GM18507 (cell line): ENCODE results near the gene PKM.

Experiments used
- DNase-seq: peaks from one replicate; pipeline ENCODE4 v3.0.0; 2011; ENCODE audit warnings: low read depth; ENCODE audit not compliant: insufficient read length; ENCODE audit errors: extremely low spot score
- FAIRE-seq: peaks from 2 replicates; lab custom pipeline; 2011; peaks lifted over from hg19 to GRCh38; lab: Jason Lieb, UNC

Gene PKM

DNA sequence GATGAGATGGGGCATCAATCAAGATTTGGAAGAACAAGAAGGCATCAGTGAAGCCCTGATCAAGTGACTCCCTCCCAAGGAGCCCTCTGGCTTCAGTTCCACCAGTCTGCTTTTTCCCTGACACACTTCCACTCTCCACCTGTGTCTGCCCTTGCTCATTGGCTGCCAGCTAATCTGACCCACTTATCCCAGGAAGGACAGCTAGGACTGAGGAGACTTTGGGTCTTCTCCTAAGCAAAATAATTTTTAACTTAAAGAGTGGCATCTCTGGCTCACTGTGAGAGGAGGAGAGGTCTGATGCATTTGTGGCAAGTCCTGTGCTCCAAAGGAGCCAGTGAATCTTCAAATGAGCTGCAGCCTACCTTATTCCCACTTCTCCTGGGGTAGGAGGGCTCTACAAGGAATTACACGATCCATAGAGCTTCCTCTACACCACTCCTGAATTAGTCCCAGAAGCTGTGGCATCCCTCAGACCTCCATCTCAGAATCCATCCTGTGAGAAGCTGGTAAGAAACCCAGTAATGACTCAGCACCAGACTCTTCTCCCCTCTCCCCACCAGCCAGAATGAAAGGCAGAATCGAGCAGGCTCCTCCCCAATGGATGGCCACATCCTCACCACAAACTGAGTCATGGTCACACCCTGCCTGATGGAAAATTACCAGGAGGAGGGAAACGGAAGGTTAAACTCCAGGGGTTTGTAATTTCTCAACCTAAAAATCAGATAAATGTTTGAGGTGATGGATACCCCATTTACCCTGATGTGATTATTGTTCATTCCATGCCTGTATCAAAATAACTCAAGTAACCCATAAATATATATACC is 6.3 kb upstream of the PKM start:
- no peak for DNase-seq
- FAIRE-seq, result peak; percentile 80

DNA sequence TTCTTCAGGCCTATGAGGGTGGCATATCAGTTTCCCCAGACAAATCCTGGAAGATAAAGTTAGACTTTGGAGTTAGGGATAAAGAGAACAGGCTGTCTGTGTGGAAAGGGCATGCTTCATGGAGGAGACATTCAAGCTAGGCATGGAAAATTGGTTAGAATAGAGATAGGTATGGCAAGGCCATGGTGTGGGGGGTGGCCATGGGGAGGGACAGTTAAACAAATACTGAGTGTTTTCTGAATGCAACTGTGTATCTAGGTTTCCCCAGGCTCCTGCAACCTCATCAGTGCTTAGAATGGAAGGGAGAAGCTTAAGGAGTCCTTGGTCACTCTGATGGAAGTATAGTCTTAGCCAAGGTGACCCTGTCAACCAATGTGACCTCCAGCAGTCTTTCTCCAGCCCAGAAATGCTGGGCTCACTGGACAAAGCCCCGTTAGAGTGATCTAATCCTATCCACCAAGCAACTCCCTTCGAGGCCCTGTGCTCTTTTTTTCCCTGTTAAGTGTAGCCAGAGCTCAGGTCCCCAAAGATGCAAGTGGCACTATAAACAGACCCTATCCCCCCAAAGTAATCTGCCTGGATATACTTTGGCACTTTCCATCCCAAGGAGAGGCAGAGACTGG is 5.5 kb upstream of the PKM start:
- FAIRE-seq (no peak), DNase-seq (no peak)

DNA sequence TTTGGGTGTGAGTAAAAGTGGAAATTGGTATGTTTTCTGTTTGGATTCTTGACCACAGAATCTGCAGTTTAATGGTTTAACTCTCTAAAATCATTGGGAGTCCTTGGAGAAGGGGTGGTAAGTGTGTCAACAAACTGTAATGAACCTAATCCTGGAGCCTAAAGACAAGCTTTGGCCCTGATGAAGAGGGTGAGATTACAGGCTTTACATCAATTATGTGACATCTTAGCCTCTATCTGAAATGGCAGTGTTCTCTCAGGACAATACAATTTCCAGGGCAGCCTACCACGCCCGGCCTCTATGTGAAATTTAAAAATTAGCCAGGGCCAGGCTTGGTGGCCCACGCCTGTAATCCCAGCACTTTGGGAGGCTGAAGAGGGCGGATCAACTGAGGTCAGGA is 4.3 kb upstream of the PKM start:
- FAIRE-seq, result no peak
- no peak for DNase-seq

DNA sequence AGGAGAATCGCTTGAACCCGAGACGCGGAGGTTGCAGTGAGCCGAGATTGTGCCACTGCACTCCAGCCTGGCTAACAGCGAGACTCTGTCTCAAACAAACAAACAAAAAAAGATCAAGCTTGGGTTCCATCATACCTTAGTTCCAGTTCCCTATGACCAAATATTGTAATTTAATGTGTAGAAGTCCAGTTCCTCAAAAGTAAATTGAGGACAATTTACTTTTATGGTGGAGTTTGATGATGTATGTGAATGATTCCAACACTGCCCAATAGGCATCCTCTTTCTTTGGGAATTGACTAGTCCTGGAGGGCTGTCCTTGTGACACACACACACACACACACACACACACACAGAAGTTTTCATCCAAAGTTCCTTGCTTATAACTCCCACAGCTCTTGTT is 2.8 kb upstream of the PKM start:
- no peak for FAIRE-seq
- no peak for DNase-seq

DNA sequence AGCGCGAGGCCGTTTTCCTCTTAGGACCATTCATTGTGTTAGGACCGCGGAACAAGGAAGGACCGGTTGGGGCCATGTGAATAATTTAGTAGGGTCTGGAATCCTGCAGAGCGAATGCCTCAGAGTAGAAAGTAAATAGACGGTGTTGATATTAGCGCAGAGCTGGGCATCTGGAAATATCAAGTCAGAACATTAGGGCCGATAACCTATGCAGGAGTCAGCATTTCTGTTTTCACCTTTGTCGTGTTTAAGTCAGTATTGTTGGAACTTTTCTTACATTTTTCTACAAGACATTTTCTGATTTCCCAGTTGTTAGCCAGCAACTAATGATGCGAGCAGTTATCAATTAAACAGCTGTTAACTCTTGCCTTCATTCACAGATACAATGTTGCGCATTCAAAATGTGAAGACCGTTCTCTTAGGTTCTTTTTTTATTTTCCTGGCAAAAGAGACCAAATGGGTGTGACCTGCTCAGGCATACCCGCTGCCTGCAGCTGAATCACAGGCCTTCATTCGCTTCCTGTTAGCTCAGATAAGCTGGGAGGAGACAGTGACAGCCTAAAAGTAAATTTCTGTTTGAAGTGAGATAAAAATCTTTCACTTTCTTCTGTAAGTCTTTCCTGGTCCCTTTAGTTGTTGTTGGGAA is 966 bp upstream of the PKM start:
- peak; percentile 59 for FAIRE-seq
- no peak for DNase-seq

DNA sequence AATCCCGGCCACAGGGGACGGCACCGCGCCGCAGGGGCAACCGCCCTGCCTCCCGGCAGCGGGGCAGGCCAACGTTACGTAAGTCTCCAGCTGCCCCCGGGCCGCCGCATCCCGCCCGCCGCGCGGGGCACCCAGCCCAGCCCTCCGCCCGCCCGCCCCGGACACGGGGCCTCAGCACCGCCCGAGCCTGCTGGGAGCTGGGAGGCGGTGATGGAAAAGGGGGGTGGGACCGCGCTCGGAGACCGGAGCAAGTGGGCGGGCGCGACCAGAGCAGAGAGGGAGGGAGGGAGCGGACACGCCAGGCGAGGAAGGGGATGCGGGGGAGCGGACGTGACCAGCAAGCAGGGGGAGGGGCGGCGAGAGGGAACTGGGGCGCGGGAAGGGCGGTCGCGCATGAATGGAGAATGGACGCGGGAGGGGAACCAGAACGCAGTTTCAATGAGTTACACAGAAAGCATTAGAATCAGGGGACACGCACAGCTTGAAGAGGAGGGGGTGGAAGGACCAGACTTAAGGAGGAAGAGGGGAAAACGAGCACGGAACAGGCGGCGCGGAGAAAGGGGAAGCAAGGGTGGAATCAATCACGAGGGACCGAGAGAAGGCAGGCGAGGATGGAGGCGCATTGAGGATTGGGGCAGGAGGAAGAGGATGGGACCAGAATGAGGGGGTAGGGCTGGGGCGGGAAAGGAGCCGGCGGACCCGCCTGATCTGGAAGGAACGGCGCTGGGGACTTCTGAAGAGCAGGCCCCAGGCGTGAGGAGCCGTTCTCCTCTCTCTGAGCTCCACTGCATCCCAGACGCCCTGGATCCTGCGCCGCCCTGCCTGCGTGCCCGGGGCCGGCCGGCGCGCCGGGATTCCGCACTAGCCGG is 559 bp downstream of the PKM start:
- FAIRE-seq, result peak; percentile 64
- no peak for DNase-seq

DNA sequence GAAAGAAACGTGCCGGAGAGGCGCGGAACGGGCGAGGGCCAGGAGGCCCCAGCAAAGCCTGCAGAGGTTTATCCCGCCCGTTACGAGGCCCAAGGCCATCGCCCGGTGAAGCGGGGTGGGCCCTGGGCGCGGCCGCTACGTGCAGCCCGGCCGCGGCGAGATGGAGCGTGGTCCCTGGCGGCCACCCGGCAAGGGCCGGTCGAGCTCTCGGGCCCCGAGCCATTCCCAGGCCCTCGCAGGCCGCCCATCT is 1.1 kb downstream of the PKM start:
- DNase-seq (no peak), FAIRE-seq (no peak)

DNA sequence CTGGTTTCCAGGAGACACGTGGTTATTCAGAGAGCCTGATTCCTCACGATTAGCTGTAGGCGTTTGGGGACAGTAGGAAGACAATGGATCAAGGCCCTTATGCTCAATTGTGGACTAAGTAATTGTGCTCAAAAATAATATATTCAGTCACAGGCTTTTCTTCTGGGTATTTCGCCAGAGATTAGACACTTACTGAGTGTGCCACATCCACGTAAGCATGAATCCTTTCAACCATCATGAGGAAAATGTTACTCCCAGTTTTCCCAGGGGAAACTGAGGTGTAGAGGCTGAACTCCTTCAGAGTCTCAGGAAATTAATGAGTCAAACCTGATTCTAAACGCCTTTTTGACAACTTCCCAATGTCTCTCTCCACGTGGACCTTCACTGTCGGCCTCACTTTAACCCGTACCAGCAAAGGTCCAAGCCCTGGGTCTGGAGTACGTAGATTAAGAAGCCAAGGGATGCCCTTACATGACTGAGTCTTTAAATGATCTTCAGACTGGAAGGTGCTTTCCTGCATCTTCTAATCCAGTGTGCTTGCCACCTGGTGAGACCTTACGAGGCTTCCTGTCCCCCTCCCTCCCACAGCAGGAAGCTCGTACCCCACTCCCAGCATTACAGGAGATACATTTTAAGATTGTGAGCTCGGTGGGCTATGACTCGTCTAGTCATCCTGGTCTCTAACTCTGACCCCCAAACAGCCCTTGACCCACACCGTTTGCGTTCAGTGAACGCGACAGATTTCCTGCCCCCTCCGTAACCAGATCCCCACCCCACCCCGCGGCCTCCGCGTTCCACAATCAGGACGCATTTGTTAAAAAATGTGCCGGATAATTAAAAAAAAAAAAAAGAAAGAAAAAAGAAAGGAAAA is 1.7 kb downstream of the PKM start:
- DNase-seq, result no peak
- no peak for FAIRE-seq

DNA sequence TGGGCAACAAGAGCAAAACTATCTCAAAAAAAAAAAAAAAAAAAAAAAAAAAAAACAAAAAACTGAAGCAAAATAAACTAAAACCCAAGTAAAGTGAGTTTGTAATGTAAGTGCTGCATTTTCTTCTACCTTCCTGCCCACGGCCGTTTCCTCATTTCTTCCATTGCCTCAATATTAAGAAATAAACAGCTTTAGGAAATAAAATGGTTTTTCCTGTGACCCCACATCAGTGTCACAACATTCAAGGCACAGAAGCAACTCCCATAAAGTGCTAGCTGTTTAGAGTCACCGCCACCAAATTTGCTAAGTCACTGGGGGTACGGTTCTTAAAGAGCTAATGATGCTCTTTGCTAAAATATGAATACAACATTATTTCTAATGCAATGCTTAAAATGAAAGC is 3.3 kb downstream of the PKM start:
- DNase-seq, result no peak
- no peak for FAIRE-seq

DNA sequence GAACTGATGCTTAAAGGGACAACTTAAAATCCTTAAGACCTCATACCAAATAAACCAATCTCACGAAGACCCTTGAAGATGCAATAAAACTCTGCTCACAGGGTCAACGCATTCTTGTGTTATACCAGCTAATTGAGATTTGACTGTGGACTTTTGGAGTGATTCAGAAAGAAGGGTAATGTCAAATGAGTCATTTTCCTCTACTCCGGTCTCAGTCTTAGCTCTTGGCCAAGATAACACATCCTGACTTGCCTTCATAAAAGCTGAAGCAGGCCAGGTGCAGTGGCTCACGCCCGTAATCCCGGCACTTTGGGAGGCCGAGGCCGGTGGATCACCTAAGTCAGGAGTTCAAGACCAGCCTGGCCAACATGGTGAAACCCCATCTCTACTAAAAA is 3.8 kb downstream of the PKM start:
- FAIRE-seq (no peak), DNase-seq (no peak)

DNA sequence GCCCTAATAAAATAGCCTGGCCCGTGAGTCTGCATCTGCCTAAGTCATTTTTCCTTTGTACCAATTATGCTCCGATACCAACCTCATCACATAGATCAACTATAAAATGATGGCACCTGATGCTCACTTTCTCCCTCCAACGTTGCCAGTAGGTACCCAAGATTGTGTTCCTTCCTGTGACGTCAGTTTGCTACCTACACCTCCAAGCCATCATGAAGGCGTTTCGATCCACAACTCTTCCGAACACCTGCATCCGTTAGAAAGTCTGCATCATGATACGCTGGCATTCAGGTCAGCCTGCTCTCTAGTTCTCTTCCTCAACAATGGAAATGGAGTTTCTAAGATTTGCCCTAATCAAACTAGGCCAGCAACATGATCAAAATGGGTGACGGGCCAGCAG is 7.7 kb downstream of the PKM start:
- DNase-seq (no peak), FAIRE-seq (no peak)

DNA sequence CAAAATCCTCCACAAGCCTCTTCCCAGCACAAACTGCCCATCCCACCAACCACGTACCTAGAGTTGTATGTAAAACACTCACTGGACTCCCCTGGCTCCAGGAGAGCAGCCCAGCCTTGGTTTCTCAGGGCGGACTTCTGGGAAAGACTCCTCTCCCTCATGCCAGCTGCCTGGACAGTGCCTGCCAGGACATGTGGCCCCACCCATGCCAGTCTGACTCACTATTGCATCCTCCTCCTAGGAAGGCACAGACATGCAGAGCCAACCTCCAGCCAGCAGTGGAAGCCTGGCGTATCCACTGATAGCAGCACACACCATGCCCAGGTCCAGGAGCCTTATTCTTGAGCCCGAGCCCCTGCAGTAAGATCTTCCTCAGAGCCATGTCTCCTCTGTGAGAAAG is 8.6 kb downstream of the PKM start:
- FAIRE-seq (no peak), DNase-seq (no peak)

DNA sequence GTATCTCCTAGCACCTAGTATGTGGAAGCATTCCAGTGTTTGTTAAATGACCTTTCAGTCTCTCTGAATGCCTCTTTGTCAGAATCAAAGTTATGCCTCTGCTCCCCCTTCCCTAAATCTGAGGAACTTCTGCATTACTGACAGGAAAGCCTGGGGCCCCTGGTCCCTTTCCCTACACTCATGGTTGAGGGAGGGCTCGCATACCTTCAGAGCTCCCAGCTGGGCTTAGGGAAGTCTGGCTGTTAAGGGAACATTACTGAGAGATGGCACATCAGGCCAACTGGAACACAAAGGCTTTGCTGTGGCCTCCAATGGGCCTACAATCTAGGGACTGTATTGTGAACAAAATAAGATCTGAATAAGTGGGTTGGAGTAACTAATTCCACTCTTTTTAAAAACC is 10.3 kb downstream of the PKM start:
- no peak for DNase-seq
- no peak for FAIRE-seq

DNA sequence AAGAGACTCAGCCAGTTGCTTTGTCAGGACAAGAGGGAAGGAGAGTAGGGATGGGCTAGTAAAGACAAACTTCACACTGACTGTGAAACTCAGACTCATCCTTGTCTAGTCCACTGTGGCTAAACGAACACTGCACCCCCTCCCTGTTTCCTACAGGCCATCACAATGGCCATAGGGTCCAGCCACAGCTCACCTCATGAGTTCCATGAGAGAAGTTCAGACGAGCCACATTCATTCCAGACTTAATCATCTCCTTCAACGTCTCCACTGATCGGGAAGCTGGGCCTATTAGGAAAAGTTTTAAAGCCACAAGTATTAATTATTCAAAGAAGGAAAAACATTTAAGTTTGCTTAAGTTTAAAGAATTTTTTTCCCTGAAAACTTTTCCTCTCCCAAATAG is 13.8 kb downstream of the PKM start:
- no peak for FAIRE-seq

DNA sequence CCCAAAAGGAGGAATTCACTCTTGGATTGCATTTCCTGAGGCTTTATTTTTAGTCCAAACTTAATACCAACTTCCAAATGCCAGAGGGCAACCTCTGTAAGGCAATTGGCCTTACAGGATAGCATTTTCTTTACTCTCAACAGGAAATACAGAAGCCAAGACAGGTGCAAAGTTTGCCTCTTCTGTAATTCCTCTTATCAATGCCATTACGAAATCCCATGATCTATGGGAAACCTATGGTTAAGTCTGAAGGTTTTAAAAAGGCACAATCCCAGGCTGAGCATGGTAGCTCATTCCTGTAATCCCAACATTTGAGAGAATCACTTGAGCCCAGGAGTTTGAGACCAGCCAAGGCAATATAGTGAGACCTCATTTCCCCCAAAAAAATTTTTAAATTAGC is 14.9 kb downstream of the PKM start:
- DNase-seq (no peak), FAIRE-seq (no peak)

More for the DNA sequence above, 13.8 kb downstream of the PKM start:
- no peak for DNase-seq

DNA sequence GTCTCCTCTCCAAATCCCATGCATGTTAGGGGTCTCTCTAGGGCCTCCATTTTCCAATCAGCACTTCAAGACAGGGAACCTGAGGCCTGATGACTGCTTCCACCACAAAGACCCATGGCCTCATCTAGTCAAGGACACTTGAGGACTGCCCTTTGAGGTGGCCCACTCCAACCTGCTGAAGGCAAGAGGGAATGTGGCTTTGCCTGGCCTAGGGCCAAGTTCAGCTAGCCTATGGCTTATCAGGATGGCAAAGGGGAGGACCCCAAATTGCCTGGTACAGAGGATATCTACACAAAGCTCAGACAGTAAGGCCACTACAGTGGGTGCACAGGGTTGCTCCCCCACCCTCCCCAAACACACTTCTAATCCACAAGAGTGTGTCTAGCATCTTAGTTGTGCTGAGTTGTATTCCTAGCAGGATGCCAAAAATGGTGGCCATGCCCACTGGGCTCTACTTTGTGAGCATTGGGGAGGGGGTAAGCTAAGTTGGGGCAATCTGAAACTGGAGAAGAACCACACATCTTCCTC is 23.4 kb downstream of the PKM start:
- no peak for DNase-seq
- FAIRE-seq, result no peak

DNA sequence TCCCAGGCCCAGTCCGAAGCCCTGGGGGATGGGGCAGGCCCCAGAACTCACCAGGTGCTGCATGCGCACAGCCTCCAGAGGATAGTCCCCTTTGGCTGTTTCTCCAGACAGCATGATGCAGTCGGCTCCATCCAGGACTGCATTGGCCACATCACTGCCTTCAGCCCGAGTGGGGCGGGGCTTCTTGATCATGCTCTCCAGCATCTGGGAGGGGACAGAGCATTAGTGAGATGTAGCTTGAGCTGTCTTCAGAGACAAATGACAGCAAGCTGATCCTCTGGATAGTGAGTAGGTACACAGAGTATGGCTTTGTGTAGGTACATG is 24.4 kb downstream of the PKM start:
- FAIRE-seq (no peak), DNase-seq (no peak)

DNA sequence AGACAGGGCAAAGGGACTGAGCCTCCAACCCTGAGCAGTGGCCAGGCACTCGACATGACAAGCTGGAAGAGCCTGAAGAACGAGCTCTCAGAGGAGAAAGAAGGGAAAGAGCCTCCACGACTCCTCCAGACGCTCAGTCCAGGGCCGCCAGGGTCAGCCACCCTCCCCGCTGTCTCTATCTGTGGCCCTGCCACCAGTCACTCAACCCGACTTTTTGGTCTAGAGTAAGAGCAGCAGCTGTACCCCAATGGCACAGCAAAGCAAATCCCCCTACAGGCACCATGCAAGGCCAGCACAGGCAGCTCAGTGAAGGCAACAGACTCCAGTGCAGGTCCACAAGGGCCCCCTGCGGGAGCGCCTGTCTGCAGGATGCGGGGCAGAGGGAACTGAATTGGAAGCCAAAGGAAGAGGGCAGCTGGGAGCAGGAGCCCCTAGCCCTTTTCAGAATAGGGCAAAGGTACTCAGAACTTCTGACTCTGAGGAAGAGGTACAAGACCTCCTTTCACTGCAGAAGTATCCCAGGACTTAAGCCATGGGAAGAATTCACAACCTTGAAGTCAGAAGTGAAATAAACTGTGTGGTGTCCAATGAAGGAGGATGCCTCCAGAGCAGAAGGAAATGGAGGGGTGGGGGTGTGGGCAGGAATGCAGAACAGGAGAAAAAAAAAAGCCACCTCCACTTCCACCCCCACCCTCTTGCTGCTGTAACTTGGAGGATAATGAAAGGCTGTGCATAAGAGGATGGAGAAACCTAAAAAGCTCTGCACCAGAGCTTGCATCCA is 24.9 kb downstream of the PKM start:
- no peak for FAIRE-seq
- no peak for DNase-seq

DNA sequence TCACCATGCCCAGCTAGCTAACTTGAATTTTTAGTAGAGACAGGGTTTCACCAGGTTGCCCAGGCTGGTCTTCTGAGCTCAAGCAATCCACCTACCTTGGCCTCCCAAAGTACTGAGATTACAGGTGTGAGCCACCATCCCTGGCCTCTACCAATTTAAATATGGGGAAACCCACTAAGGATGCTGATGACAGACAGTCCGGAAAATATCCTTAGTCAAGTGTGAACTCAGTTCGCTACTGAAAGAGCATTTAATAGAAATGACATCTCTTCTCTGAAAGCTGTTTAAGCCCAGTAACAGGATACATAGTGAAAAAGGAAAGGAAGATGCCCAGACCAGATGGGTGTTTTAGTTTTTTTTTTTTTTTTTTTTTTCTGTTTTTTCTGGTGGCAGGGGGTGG is 25.7 kb downstream of the PKM start:
- FAIRE-seq (no peak), DNase-seq (no peak)
